Uterus (tissue), 4 donors: ENCODE measurements around the gene ADAMTSL5. TPM values are rescaled to one million over a fixed set of nuclear protein-coding genes. Genes with fewer than 3 reads are reported as not detected.
A peak's percentile ranks its signal among the peaks of the same experiment; 100 is the strongest.

Experiments
- DNase-seq, 2 donors: peaks; one replicate each; pipeline ENCODE4 v3.0.0-alpha.2; 2019 to 2020
- H3K27ac ChIP-seq, 2 donors: fragments of 200-600 bp; sonication (generic); 1 replicate in 1 of 2; 2 replicates in 1 of 2; pipeline ENCODE4 v1.5.1; 2016 to 2018
- H3K27me3 ChIP-seq, 2 donors: fragments of 200-600 bp; sonication (generic); one replicate each; pipeline ENCODE4 v1.5.1; 2018 to 2019; ENCODE audit warnings: control low read depth in 1 of 2
- H3K36me3 ChIP-seq, 2 donors: fragments of 200-600 bp; sonication (generic); one replicate each; pipeline ENCODE4 v1.5.1; 2019; ENCODE audit warnings: control low read depth in 1 of 2
- H3K4me1 ChIP-seq, 2 donors: fragments of 200-600 bp; sonication (generic); one replicate each; pipeline ENCODE4 v1.5.1; 2018 to 2019; ENCODE audit warnings: control low read depth in 1 of 2
- H3K4me3 ChIP-seq, 2 donors: fragments of 200-600 bp; sonication (generic); 1 replicate in 1 of 2; 2 replicates in 1 of 2; pipeline ENCODE4 v1.5.1; 2018 to 2019; ENCODE audit warnings: mild to moderate bottlenecking in 1 of 2
- H3K9me3 ChIP-seq, 2 donors: fragments of 200-600 bp; sonication (generic); one replicate each; pipeline ENCODE4 v1.5.1; 2019; ENCODE audit warnings: control low read depth in 1 of 2
- POLR2A ChIP-seq, 2 donors: fragments of 450-650 bp; IDR thresholded peaks; one replicate each; pipeline ENCODE4 v1.6.1; 2016; ENCODE audit warnings: antibody characterized with exemption in 2 of 2, mild to moderate bottlenecking in 1 of 2, moderate library complexity in 1 of 2
- intact Hi-C: fragments of 100-400 bp; cut with DNase I; formaldehyde crosslinking; loops from one replicate; pipeline ENCODE4 v1.15.1; 2023; ENCODE audit warnings: low total_unique reads
- total RNA-seq, 4 donors: library from RNA; depleted of rRNA in 3 of 4; stranded (reverse); fragments of >200 nt in 3 of 4; gene quantifications; one replicate each; pipeline versions ENCODE4 v1.1.0 to v1.2.4, GENCODE V29; 2014 to 2023
- TF ChIP-seq, protein P1 (sequence below), 4 experiments: fragments of 200-600 bp in 2 of 4; fragments of 450-650 bp in 2 of 4; sonication (generic) in 2 of 4; IDR thresholded peaks; one replicate each; pipeline ENCODE4 v1.5.1; 2016 to 2019; ENCODE audit warnings: antibody characterized with exemption in 4 of 4, mild to moderate bottlenecking in 2 of 4, moderate library complexity in 1 of 4
- donor health status: DM: yes; HTN: yes; CAD: no.

The ADAMTSL5 gene
- total RNA-seq, 4 donors from 2014 or later: 3.5 to 39.4 (median 12.6) TPM

DNA sequence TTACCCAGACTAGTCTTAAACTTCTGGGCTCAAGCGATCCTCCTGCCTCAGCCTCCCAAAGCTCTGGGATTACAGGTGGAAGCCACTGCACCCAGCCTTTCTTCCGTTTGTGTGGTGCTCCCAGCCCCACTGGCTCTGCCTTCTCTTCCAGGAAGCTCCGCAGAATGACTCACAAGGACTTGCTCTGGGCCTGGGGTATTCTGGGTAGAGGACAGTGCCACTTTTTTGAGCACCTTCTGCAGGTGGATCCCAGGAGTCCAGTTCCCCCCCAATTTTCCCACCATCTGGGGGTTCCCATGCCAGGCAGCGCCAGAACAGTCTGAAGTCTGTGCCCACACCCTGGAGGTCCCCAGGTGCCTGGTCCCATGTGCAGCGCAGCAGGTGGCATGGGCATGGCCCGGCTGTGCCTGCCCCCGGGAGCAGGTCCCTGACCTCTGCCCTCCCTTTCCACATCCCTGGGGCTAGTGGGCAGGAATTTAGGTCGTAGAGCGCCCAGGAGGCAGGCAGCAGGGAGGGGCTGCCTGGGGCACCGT lies 20.3 kb downstream of the ADAMTSL5 start:
- intact Hi-C loops: no loop called here

GRCh38 chr19:1491849-1492170 lies 21.0 kb downstream of the ADAMTSL5 start:
- peaks cover 0 to 6% of the 10 kb centered on the region in 2 donors for H3K4me1 ChIP-seq
- H3K36me3 ChIP-seq: no peaks in the 10 kb centered on the region
- intact Hi-C loops: no loop called here
- no peaks in the 10 kb centered on the region for H3K27me3 ChIP-seq
- H3K27ac ChIP-seq: no peak overlapping the region
- H3K9me3 ChIP-seq: no peaks in the 10 kb centered on the region
- TF ChIP-seq POLR2A (IDR thresholded peaks at IDR 0.05): no peak
- TF ChIP-seq, protein P1, sequence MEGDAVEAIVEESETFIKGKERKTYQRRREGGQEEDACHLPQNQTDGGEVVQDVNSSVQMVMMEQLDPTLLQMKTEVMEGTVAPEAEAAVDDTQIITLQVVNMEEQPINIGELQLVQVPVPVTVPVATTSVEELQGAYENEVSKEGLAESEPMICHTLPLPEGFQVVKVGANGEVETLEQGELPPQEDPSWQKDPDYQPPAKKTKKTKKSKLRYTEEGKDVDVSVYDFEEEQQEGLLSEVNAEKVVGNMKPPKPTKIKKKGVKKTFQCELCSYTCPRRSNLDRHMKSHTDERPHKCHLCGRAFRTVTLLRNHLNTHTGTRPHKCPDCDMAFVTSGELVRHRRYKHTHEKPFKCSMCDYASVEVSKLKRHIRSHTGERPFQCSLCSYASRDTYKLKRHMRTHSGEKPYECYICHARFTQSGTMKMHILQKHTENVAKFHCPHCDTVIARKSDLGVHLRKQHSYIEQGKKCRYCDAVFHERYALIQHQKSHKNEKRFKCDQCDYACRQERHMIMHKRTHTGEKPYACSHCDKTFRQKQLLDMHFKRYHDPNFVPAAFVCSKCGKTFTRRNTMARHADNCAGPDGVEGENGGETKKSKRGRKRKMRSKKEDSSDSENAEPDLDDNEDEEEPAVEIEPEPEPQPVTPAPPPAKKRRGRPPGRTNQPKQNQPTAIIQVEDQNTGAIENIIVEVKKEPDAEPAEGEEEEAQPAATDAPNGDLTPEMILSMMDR (IDR thresholded peaks at IDR 0.05): no peak
- H3K4me3 ChIP-seq: no peak overlapping the region
- DNase-seq: no peak

More for the DNA sequence above, 20.3 kb downstream of the ADAMTSL5 start:
- TF ChIP-seq POLR2A (IDR thresholded peaks at IDR 0.05): no peak
- TF ChIP-seq, protein P1 (IDR thresholded peaks at IDR 0.05): no peak
- no peaks in the 10 kb centered on the region for H3K27me3 ChIP-seq
- peaks cover 0 to 6% of the 10 kb centered on the region in 2 donors for H3K4me1 ChIP-seq
- no peaks in the 10 kb centered on the region for H3K9me3 ChIP-seq
- H3K36me3 ChIP-seq: no peaks in the 10 kb centered on the region
- no peak overlapping the region for H3K27ac ChIP-seq
- no peak for DNase-seq
- H3K4me3 ChIP-seq: no peak overlapping the region

DNA sequence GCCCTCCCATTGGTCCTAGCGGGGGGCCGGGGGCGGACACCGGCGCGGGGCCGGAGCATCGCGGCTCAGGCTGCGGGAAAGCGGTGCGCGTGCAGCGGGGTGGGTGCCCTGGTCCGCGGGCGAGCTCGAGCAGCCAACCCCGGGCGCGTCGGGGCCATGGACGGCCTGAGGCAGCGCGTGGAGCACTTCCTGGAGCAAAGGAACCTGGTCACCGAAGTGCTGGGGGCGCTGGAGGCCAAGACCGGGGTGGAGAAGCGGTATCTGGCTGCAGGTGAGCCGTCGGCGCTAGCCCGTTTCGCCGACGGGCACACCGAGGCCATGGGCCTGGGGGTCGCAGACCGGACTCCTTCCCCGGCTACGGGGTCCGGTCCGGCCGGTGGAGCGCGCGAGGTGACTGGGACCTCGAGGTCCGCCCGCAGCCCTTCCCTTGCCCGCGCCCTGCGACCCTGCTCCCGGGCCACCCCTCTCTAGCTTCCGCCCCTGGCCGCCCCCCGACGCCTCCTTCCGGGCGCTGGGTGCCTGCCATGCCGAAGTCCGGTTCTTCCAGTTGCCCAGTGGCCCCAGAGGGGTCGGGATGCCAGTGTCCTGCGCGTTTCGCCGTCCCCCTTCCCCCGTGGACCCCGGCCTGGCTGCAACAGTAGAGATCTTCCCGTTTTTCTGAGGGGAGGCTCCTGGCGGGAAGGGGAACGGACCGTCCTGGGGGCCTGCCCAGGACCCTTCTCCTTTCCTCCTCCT lies 21.5 kb downstream of the ADAMTSL5 start, which contains the start of gene REEP6:
TSS of gene REEP6 (plus strand) at position 68 of the 735 bp plus-strand sequence. CDS start at position 157, 89 bp downstream.
- no peak for DNase-seq

DNA sequence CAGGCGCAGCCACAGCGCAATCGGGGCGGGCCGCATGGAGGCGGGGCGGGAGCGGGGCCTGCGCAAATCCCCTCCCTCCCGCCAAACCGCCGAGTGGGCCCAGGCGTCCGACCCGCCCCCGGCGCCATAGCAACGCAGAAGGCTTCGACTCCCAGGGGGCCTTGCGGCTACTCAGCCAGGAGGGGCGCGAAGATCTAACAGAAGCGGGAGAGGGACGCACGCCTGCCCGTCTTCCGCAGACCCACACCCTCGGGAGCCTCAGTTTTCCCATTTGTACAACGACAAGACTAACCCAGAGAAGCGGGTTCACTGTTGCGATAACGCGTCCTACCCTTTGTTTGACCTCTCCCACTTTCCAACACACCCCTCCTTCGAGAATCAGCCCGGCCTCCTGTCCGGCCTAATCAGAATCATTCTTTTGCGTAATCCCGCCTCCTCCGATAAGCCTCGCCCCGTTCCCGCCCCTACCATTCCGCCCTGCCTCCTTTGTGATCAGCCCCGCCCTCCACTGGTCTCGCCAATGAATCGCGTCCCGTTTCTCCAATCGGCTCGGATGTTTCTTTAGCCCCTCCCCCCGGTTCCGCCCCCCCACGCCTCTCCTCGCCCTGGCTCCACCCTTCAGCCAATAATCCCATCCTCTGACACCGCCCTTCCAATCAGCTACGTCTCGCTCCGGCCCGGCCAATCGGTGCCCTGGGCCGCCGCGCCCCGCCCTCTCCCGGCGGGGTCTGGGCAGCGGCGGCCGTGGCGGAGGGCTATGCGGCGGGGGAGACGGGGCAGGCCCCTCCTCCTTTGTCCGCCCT lies 22.3 kb downstream of the ADAMTSL5 start, which contains the start of gene PCSK4:
TSS of gene PCSK4 (minus strand) at position 40 of the 803 bp plus-strand sequence. CDS start at position 36, 4 bp downstream.
- peak in 1 of 2 donors; percentile 40 for TF ChIP-seq POLR2A (IDR thresholded peaks at IDR 0.05)
- TF ChIP-seq, protein P1 (IDR thresholded peaks at IDR 0.05): peak in 1 of 4 experiments; percentile 6
- no peaks in the 10 kb centered on the region for H3K9me3 ChIP-seq
- peak within 1 kb of the TSS; percentile 44 to 45 for H3K4me3 ChIP-seq
- H3K4me1 ChIP-seq: peaks cover 0 to 6% of the 10 kb centered on the region in 2 donors
- no peaks in the 10 kb centered on the region for H3K27me3 ChIP-seq
- peak within 1 kb of the TSS; percentile 69 to 80 for H3K27ac ChIP-seq
- H3K36me3 ChIP-seq: no peaks in the 10 kb centered on the region
- intact Hi-C loops: no loop called here
- DNase-seq: peak; percentile 99 to 100

More for the DNA sequence above, 21.5 kb downstream of the ADAMTSL5 start, which contains the start of gene REEP6:
- peaks cover 0 to 6% of the 10 kb centered on the region in 2 donors for H3K4me1 ChIP-seq
- H3K4me3 ChIP-seq: peak within 1 kb of the TSS; percentile 44 to 45
- no peaks in the 10 kb centered on the region for H3K36me3 ChIP-seq
- H3K9me3 ChIP-seq: no peaks in the 10 kb centered on the region
- peak within 1 kb of the TSS; percentile 69 to 80 for H3K27ac ChIP-seq
- TF ChIP-seq POLR2A (IDR thresholded peaks at IDR 0.05): peak in 1 of 2 donors; percentile 52
- TF ChIP-seq, protein P1 (IDR thresholded peaks at IDR 0.05): no peak
- intact Hi-C loops: no loop called here
- H3K27me3 ChIP-seq: no peaks in the 10 kb centered on the region
